HEK293 (cell line): ENCODE results near the gene MCTP1.
A peak's percentile ranks its signal among the peaks of the same experiment; 100 is the strongest.

Source experiments
- CTCF ChIA-PET: fragments of 350-600 bp; formaldehyde crosslinking; extraction: SDS; loops from one replicate; lab custom pipeline; 2021; ENCODE audit warnings: antibody characterized with exemption; lab: Yijun Ruan, JAX
- POLR2A ChIA-PET: fragments of 300-600 bp; formaldehyde crosslinking; extraction: SDS; loops from one replicate; lab custom pipeline; 2020; ENCODE audit warnings: antibody characterized with exemption, inconsistent platforms; lab: Yijun Ruan, JAX
- H3K27ac ChIP-seq: fragments of 200-500 bp; sonication (Bioruptor generic); 2 replicates; pipeline ENCODE4 v1.5.1; 2014; ENCODE audit warnings: low read depth, low read length, control low read depth, inconsistent platforms; ENCODE audit errors: extremely low read depth
- H3K36me3 ChIP-seq, 2 experiments: fragments of 200-500 bp in 1 of 2; sonication (Bioruptor generic) in 1 of 2; 1 replicate in 1 of 2; 2 replicates in 1 of 2; pipeline ENCODE4 v1.5.1; 2014 to 2017; ENCODE audit warnings: inconsistent platforms in 2 of 2, low read length in 2 of 2; ENCODE audit not compliant: control insufficient read depth in 2 of 2, insufficient read depth in 1 of 2
- H3K4me1 ChIP-seq: fragments of 200-500 bp; sonication (Bioruptor generic); 2 replicates; pipeline ENCODE4 v1.5.1; 2014; ENCODE audit warnings: mild to moderate bottlenecking, low read length, inconsistent platforms; ENCODE audit not compliant: control insufficient read depth, insufficient read depth
- H3K4me3 ChIP-seq: 2 replicates; pipeline ENCODE4 v1.5.1; 2011; ENCODE audit warnings: low read depth, mild to moderate bottlenecking, control low read depth, low read length, moderate library complexity
- H3K9me3 ChIP-seq: fragments of 200-500 bp; sonication (Bioruptor generic); 2 replicates; pipeline ENCODE4 v1.5.1; 2014; ENCODE audit warnings: low read depth, low read length, inconsistent platforms; ENCODE audit not compliant: control insufficient read depth, insufficient read depth
- FEZF1 ChIP-seq: fragments of 450-650 bp; formaldehyde crosslinking; IDR thresholded peaks from 2 replicates; pipeline ENCODE4 v1.5.1; 2016; ENCODE audit warnings: missing biosample characterization, missing genetic modification characterization
- KLF9 ChIP-seq: fragments of 450-650 bp; formaldehyde crosslinking; IDR thresholded peaks from 2 replicates; pipeline ENCODE4 v1.5.1; 2016; ENCODE audit warnings: missing biosample characterization, missing genetic modification characterization, low read depth
- PRDM10 ChIP-seq: fragments of 450-650 bp; formaldehyde crosslinking; IDR thresholded peaks from 2 replicates; pipeline ENCODE4 v1.5.1; 2016; ENCODE audit warnings: missing biosample characterization, missing genetic modification characterization
- PRDM2 ChIP-seq: fragments of 450-650 bp; formaldehyde crosslinking; IDR thresholded peaks from 2 replicates; pipeline ENCODE4 v1.5.1; 2016; ENCODE audit warnings: missing biosample characterization, missing genetic modification characterization, borderline replicate concordance
- PRDM6 ChIP-seq: fragments of 450-650 bp; formaldehyde crosslinking; IDR thresholded peaks from 2 replicates; pipeline ENCODE4 v1.5.1; 2017; ENCODE audit warnings: missing biosample characterization, missing genetic modification characterization
- ZFP41 ChIP-seq: fragments of 450-650 bp; formaldehyde crosslinking; IDR thresholded peaks from 2 replicates; pipeline ENCODE4 v1.5.1; 2016; ENCODE audit warnings: missing biosample characterization, missing genetic modification characterization, borderline replicate concordance
- ZFP69B ChIP-seq: fragments of 450-650 bp; formaldehyde crosslinking; IDR thresholded peaks from 2 replicates; pipeline ENCODE4 v1.5.1; 2016; ENCODE audit warnings: missing biosample characterization, missing genetic modification characterization
- ZNF169 ChIP-seq: fragments of 450-650 bp; formaldehyde crosslinking; IDR thresholded peaks from 2 replicates; pipeline ENCODE4 v1.5.1; 2016; ENCODE audit warnings: missing biosample characterization, missing genetic modification characterization
- ZNF2 ChIP-seq: fragments of 450-650 bp; formaldehyde crosslinking; IDR thresholded peaks from 2 replicates; pipeline ENCODE4 v1.5.1; 2016; ENCODE audit warnings: missing biosample characterization, missing genetic modification characterization
- ZNF239 ChIP-seq: fragments of 450-650 bp; formaldehyde crosslinking; IDR thresholded peaks from 2 replicates; pipeline ENCODE4 v1.5.1; 2016; ENCODE audit warnings: missing biosample characterization, missing genetic modification characterization
- ZNF24 ChIP-seq: fragments of 450-650 bp; formaldehyde crosslinking; IDR thresholded peaks from 2 replicates; pipeline ENCODE4 v1.5.1; 2016; ENCODE audit warnings: missing biosample characterization, missing genetic modification characterization
- ZNF324 ChIP-seq: fragments of 450-650 bp; formaldehyde crosslinking; IDR thresholded peaks from 2 replicates; pipeline ENCODE4 v1.5.1; 2016; ENCODE audit warnings: missing biosample characterization, missing genetic modification characterization
- ZNF416 ChIP-seq: fragments of 450-650 bp; formaldehyde crosslinking; IDR thresholded peaks from 2 replicates; pipeline ENCODE4 v1.5.1; 2016; ENCODE audit warnings: missing biosample characterization, missing genetic modification characterization
- ZNF449 ChIP-seq: fragments of 450-650 bp; formaldehyde crosslinking; IDR thresholded peaks from 2 replicates; pipeline ENCODE4 v1.5.1; 2017; ENCODE audit warnings: missing biosample characterization, mild to moderate bottlenecking, missing genetic modification characterization, moderate library complexity
- ZNF561 ChIP-seq: fragments of 450-650 bp; IDR thresholded peaks from 2 replicates; pipeline ENCODE4 v1.5.1; 2018; ENCODE audit warnings: missing biosample characterization, missing genetic modification characterization, borderline replicate concordance
- ZNF600 ChIP-seq: fragments of 450-650 bp; formaldehyde crosslinking; IDR thresholded peaks from 2 replicates; pipeline ENCODE4 v1.5.1; 2016; ENCODE audit warnings: missing biosample characterization, missing genetic modification characterization
- ZNF664 ChIP-seq: fragments of 450-650 bp; formaldehyde crosslinking; IDR thresholded peaks from 2 replicates; pipeline ENCODE4 v1.5.1; 2016; ENCODE audit warnings: missing biosample characterization, missing genetic modification characterization
- ZNF692 ChIP-seq: fragments of 450-650 bp; formaldehyde crosslinking; IDR thresholded peaks from 2 replicates; pipeline ENCODE4 v1.5.1; 2016; ENCODE audit warnings: missing biosample characterization, missing genetic modification characterization
- ZNF768 ChIP-seq: fragments of 450-650 bp; formaldehyde crosslinking; IDR thresholded peaks from 2 replicates; pipeline ENCODE4 v1.5.1; 2018; ENCODE audit warnings: missing biosample characterization, mild to moderate bottlenecking, missing genetic modification characterization
- ZNF843 ChIP-seq: fragments of 450-650 bp; formaldehyde crosslinking; IDR thresholded peaks from 2 replicates; pipeline ENCODE4 v1.5.1; 2016; ENCODE audit warnings: missing biosample characterization, missing genetic modification characterization

Gene MCTP1

GRCh38 chr5:95283761-95284571 lies 928 bp downstream of the MCTP1 start (continued):
- TF ChIP-seq ZNF416 (no peak), ZNF2 (tag by site-specific recombination) (peak; percentile 83), ZNF600 (tag by site-specific recombination) (peak; percentile 54; the same call in 1 of the 2 replicates)

- Histone ChIP-seq H3K4me1 (no peaks in the 10 kb centered on the region; the same call in 1 of the 2 replicates), H3K27ac (no peak overlapping the region), H3K9me3 (no peaks in the 10 kb centered on the region), H3K36me3 (no peaks in the 10 kb centered on the region), H3K4me3 (peak overlapping the region; percentile 74)
- ChIA-PET POLR2A (interaction anchor here (1.1 kb wide), 1 partner anchor 106 kb away, joined by 4 read pairs; no protein-coding TSS in a partner anchor), CTCF (interaction anchor here (0.6 kb wide), 1 partner anchor 171 kb away, joined by 3 read pairs; no protein-coding TSS in a partner anchor)
- no peak for TF ChIP-seq ZNF843 (tag by site-specific recombination)
- no peak for TF ChIP-seq ZNF324
- no peak for TF ChIP-seq KLF9 (tag by site-specific recombination)
- no peak for TF ChIP-seq ZNF239
- no peak for TF ChIP-seq PRDM2 (tag by site-specific recombination)
- TF ChIP-seq ZNF416: no peak
- no peak for TF ChIP-seq ZNF169 (tag by site-specific recombination)
- peak; percentile 49; the same call in 1 of the 2 replicates for TF ChIP-seq FEZF1 (tag by site-specific recombination)
- TF ChIP-seq ZNF561 (tag by site-specific recombination): 0 out of 2 replicates have a peak, but pooled peaks have one; percentile 25
- TF ChIP-seq ZNF768: no peak
- peak; percentile 92 for TF ChIP-seq ZFP69B
- TF ChIP-seq PRDM10: peak; percentile 15; the same call in 1 of the 2 replicates
- TF ChIP-seq ZNF692: peak; percentile 98
- no peak for TF ChIP-seq PRDM6 (tag by site-specific recombination)
- no peak for TF ChIP-seq ZNF24 (tag by site-specific recombination)
- TF ChIP-seq ZFP41 (tag by site-specific recombination): no peak
- no peak for TF ChIP-seq ZNF664 (tag by site-specific recombination)
- TF ChIP-seq ZNF449: no peak
These were observed 1.8 kb downstream of the MCTP1 start for GRCh38 chr5:95283022-95283615.
